Activated naive CD4-positive, alpha-beta T cell treated with anti-CD3 and anti-CD28 coated beads for 36 hours (primary cell): ENCODE data around the gene GPRC6A. TPM values are rescaled to one million over a fixed set of nuclear protein-coding genes. Genes with fewer than 3 reads are reported as not detected.

Source experiments
- CTCF ChIA-PET: fragments of 350-600 bp; sonication (Branson Sonifier 250); formaldehyde crosslinking; loops from one replicate; lab custom pipeline; 2021; ENCODE audit warnings: antibody characterized with exemption; lab: Charles Lee
- DNase-seq: peaks from one replicate; pipeline ENCODE4 v3.0.0-alpha.2; 2020
- H3K27ac Mint-ChIP-seq: one replicate; pipeline ENCODE4 v1.8.0; 2021; ENCODE audit warnings: mild to moderate bottlenecking, mixed read lengths
- H3K27me3 Mint-ChIP-seq: one replicate; pipeline ENCODE4 v1.8.0; 2021; ENCODE audit warnings: low read depth, mixed read lengths
- H3K36me3 Mint-ChIP-seq: one replicate; pipeline ENCODE4 v1.8.0; 2021; ENCODE audit warnings: low read depth, mixed read lengths
- H3K4me1 Mint-ChIP-seq: one replicate; pipeline ENCODE4 v1.8.0; 2021; ENCODE audit warnings: low read depth, mixed read lengths
- H3K4me3 Mint-ChIP-seq: one replicate; pipeline ENCODE4 v1.8.0; 2021; ENCODE audit warnings: mild to moderate bottlenecking, moderate library complexity, mixed read lengths
- H3K9me3 Mint-ChIP-seq: one replicate; pipeline ENCODE4 v1.8.0; 2021; ENCODE audit warnings: mixed read lengths
- intact Hi-C: fragments of 100-400 bp; cut with micrococcal nuclease; formaldehyde crosslinking; loops from one replicate; pipeline ENCODE4 v1.15.1; 2023
- total RNA-seq, 2 experiments: library from RNA; stranded (reverse); gene quantifications; one replicate each; pipeline ENCODE4 v1.2.3, GENCODE V29; 2021

GPRC6A gene
- total RNA-seq, 2 experiments from 2014 or later: not detected

DNA sequence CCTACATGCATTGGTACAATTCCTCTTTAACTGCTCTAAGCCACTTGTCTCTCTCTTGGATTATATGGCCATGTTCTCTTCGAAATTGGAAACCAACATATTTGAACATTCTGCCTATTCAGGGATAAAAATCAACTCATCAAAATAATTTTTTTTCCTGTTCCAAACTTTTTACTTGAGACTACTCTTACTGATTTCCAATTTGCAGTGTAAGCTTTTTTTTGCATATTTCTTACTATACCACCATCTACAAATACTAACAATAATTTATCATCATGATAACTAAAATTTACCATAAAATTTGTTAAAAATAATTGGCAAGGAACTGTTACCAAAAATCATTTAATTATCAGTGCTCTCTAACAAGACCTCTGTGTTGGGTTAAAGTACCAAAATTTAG is 56.4 kb downstream of the GPRC6A start:
- intact Hi-C loops: loop anchor here (5.0 kb wide), 1 partner anchor 155 kb away; the partner anchor contains the start of gene RSPH4A
- no peaks in the 10 kb centered on the region for H3K36me3 Mint-ChIP-seq
- no peaks in the 10 kb centered on the region for H3K9me3 Mint-ChIP-seq
- CTCF ChIA-PET: no interaction called here
- no peak overlapping the region for H3K4me3 Mint-ChIP-seq
- H3K4me1 Mint-ChIP-seq: no peaks in the 10 kb centered on the region
- H3K27ac Mint-ChIP-seq: no peak overlapping the region
- H3K27me3 Mint-ChIP-seq: peaks cover 12% of the 10 kb centered on the region
- DNase-seq: no peak

DNA sequence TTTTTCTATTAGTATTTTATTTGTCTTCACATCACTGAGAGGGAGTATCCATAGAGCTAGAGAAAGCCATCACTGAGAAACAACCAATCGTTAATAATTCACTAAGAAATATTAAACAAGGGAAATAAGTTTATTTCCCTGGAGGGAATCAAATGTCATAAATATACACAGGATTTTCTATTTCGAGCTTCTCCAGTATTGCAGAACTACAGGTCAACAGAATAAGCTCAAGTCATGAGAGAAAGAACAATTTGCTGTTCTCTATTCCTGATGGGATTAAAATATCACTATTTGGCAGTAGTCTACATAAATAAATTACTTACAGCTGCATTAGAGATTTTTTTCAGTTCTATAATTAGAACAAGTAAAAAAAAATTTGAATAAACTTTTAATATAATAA is 61.2 kb downstream of the GPRC6A start:
- Mint-ChIP-seq H3K27ac (no peak overlapping the region), H3K27me3 (peaks cover 39% of the 10 kb centered on the region), H3K4me1 (peaks cover 10% of the 10 kb centered on the region), H3K9me3 (no peaks in the 10 kb centered on the region), H3K4me3 (no peak overlapping the region), H3K36me3 (no peaks in the 10 kb centered on the region)
- DNase-seq: no peak
- CTCF ChIA-PET: interaction anchor here (0.8 to 1.2 kb wide), 2 partner anchors 43 to 406 kb away, joined by 3 read pairs; no protein-coding TSS in a partner anchor
- intact Hi-C loops: loop anchor here (5.0 kb wide), 1 partner anchor 500 kb away; the partner anchor contains the start of gene VGLL2

DNA sequence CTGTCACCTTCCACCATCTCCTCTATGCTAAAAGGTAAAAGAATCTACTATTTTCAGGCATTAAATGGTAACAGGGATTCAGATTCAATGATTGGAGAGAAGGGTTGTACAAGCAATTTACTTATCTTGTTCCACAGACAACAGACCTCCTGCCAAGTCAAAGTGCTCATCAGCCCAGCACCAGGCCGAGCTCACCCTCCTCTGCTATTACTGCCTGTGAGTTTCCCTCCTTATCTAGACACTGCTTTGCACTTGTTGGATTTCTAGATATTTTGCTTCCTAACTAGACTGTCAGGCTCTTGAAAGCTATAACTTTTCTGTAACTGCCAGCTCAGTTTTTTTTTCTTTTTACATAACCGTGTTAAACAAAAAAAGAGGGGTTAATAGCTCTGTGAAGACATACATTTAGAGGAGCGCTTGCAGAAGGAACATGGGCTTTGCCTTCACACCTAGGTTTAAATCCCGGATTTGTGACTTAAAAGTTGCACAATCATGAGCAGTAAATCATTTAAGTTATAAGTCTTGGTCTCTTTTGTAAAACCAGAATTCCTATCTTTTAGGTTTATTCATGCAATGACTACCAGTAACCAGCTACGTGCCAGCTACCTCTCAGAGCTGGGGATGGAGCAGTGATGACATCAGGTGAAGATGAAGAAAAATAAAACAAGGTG is 62.2 kb downstream of the GPRC6A start:
- DNase-seq: no peak
- CTCF ChIA-PET: interaction anchor here (0.7 kb wide), 1 partner anchor 208 kb away, joined by 3 read pairs; no protein-coding TSS in a partner anchor
- Mint-ChIP-seq H3K36me3 (no peaks in the 10 kb centered on the region), H3K27me3 (peaks cover 35% of the 10 kb centered on the region), H3K4me1 (peaks cover 10% of the 10 kb centered on the region), H3K9me3 (no peaks in the 10 kb centered on the region), H3K27ac (no peak overlapping the region), H3K4me3 (no peak overlapping the region)
- intact Hi-C loops: loop anchor here (5.0 kb wide), 1 partner anchor 501 kb away; the partner anchor contains the start of gene VGLL2

DNA sequence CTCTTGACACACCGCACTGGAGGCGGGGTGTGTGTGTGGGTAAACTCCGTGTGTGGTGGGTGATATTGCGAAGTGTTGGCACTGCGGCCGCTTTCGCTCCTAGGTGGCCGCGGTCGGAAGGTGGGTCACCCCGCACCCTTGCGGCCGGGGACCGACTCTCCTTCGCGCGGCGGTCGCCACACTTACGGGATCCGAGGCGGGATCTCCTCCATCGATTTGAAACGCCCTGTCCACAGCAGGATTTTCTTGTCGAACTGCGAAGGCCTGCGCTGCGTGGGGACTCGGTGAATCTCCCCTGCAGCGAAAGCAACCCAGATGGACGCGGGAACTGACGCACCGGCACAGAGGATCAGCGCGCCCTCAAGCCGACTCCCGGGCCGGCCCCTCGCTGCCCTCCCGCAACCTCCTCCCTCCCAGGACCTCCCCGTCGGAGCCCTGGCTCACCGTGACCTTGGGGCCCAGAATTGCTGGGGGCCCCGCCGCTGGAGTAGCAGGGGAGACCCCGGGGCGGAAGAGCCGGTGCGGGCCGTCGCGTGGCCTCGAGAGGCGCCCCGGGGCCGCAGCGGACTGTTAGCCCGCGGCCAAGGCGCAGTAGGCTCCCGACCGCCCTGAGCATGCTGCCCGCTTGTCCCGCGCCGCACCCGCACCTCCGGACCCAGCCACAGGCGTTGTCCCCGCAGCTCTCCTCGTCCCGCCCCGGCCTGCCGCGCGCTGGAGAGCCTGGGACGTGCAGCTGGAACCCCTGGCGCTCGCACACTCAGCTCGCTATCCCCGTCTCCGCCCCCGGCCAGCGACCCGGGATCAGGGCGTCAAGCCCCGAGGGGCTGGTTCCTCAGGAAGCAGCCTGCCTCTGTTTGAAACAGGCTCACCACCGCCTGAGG is 63.7 kb downstream of the GPRC6A start, which contains the start of gene FAM162B:
FAM162B (minus strand) TSS at position 759 of the 881 bp plus-strand sequence; CDS start at position 616, 143 bp downstream.
- intact Hi-C loops: loop anchor here (5.0 kb wide), 1 partner anchor 502 kb away; the partner anchor contains the start of gene VGLL2
- DNase-seq: peak; percentile 14
- Mint-ChIP-seq H3K27ac (no peak within 1 kb of the TSS), H3K4me1 (peaks cover 10% of the 10 kb centered on the region), H3K4me3 (peak within 1 kb of the TSS; percentile 61), H3K9me3 (no peaks in the 10 kb centered on the region), H3K36me3 (no peaks in the 10 kb centered on the region), H3K27me3 (peaks cover 35% of the 10 kb centered on the region)
- CTCF ChIA-PET: interaction anchor here (0.7 kb wide), 1 partner anchor 210 kb away, joined by 3 read pairs; no protein-coding TSS in a partner anchor

DNA sequence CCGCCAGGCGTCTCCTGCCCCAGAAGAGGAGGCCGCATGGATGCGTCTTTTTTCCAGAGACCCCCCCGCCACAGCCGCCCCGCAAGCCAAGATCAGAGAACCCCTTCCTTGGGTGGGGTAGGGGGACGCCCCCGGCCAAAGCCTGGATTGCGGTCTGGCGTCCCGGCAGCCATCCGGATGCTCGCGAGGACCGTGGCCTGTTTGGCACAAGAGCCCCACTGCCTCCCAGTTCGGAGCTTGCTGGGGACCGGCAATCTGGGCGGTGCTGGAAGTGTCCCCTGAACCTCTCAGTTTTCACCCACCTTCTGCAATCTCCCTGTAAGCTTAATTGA is 64.3 kb downstream of the GPRC6A start:
- Mint-ChIP-seq H3K4me1 (peaks cover 10% of the 10 kb centered on the region), H3K27me3 (peaks cover 40% of the 10 kb centered on the region), H3K9me3 (no peaks in the 10 kb centered on the region), H3K36me3 (no peaks in the 10 kb centered on the region), H3K4me3 (peak overlapping the region; percentile 52), H3K27ac (no peak overlapping the region)
- no peak for DNase-seq
- CTCF ChIA-PET: no interaction called here
- intact Hi-C loops: no loop called here

DNA sequence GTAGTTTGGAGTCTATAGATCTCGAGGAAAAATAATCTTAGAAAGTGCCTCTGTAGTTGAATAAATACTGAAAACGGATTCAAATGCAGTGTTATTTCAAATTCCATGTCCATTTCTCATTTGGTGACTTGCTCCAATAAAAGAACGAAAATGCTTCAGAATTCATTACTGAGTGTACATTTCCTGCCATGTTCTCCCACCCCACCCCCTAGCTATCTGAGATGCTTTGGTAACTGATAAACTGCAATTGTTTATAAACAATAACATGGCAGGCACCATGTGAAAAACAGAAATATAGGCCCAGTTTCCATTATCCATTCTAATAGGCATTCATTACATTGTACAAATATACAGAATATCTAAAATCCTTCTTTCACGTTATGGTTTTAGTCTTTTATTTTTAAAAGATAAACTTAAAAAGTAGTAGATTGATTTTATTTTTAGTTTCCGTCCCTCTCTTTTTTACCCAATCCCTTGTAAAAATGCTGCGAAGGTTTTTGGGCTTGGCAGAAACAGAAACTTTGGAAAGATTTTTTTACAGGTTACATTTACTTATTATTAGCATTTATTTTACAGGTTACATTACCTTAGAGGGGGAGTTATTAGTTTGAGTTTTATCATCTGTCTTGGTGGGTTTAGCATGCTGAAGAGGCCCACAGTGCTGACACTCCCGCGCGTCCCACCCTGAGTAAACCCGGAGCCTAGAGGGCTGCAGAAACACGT is 64.8 kb downstream of the GPRC6A start:
- H3K4me1 Mint-ChIP-seq: peaks cover 10% of the 10 kb centered on the region
- CTCF ChIA-PET: no interaction called here
- peaks cover 39% of the 10 kb centered on the region for H3K27me3 Mint-ChIP-seq
- no peak overlapping the region for H3K4me3 Mint-ChIP-seq
- H3K36me3 Mint-ChIP-seq: no peaks in the 10 kb centered on the region
- H3K9me3 Mint-ChIP-seq: no peaks in the 10 kb centered on the region
- DNase-seq: no peak
- intact Hi-C loops: no loop called here
- no peak overlapping the region for H3K27ac Mint-ChIP-seq

DNA sequence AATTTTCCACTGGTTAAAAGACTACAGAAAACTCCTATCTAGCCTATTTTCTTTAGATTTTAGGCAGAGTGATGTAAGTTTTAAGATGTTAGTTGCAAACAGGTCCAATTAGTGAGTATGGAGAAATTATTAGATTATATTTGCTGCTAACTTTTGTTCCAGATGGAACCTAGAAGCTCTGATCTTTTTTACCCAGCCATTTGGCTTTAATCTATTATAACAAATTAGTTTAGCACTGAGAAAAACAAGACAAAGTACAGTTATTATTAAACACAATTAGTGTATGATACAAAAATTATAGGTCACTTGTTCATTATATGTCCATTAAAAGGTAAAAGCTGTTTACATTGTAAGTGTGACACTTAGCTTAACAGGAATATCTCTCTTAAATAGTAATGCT is 65.8 kb downstream of the GPRC6A start:
- CTCF ChIA-PET: no interaction called here
- H3K9me3 Mint-ChIP-seq: no peaks in the 10 kb centered on the region
- no peak overlapping the region for H3K4me3 Mint-ChIP-seq
- intact Hi-C loops: no loop called here
- no peaks in the 10 kb centered on the region for H3K36me3 Mint-ChIP-seq
- H3K4me1 Mint-ChIP-seq: peaks cover 10% of the 10 kb centered on the region
- no peak for DNase-seq
- no peak overlapping the region for H3K27ac Mint-ChIP-seq
- H3K27me3 Mint-ChIP-seq: peaks cover 35% of the 10 kb centered on the region

DNA sequence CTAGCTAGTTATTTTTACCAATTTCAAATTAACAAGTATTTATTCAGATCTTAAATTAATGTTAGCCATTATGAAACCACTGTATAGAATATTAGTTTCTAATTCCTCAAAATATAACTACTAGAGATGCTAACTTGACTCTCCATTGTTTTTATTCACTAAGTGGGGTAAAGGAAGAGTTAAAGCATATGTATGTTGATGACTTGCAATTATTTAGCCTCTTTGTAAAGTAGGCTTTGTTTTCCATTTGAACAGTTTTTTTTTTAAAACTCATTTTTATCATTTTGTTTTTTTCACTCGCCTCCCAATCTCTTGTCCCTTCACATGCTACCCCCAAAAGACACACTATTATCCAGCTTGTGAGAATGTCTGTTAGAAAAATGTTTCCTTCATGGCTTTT is 66.6 kb downstream of the GPRC6A start:
- CTCF ChIA-PET: no interaction called here
- Mint-ChIP-seq H3K36me3 (no peaks in the 10 kb centered on the region), H3K4me3 (no peak overlapping the region), H3K27ac (no peak overlapping the region), H3K4me1 (peaks cover 10% of the 10 kb centered on the region), H3K9me3 (no peaks in the 10 kb centered on the region), H3K27me3 (peaks cover 32% of the 10 kb centered on the region)
- no peak for DNase-seq
- intact Hi-C loops: no loop called here

DNA sequence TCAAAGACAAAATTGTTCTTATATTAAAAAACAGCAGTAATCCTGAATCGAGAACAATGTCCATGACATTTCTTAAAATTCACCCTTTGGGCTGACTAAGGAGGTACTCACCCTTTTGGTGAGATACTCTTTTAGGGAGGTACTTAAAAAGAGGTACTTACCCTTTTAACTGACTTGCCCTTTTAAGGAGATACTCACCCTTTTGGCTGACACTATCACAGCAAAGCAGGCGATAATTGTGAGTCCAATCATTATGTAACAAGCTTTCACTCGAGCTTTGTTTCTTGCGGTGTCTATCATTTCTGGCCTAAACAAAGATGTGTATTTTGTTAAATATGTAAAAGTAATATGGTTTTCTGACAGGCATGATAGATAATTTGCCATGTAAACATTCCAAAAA is 67.1 kb downstream of the GPRC6A start:
- Mint-ChIP-seq H3K27ac (no peak overlapping the region), H3K4me1 (peaks cover 10% of the 10 kb centered on the region), H3K9me3 (no peaks in the 10 kb centered on the region), H3K36me3 (no peaks in the 10 kb centered on the region), H3K4me3 (no peak overlapping the region), H3K27me3 (peaks cover 30% of the 10 kb centered on the region)
- intact Hi-C loops: no loop called here
- DNase-seq: no peak
- CTCF ChIA-PET: no interaction called here

DNA sequence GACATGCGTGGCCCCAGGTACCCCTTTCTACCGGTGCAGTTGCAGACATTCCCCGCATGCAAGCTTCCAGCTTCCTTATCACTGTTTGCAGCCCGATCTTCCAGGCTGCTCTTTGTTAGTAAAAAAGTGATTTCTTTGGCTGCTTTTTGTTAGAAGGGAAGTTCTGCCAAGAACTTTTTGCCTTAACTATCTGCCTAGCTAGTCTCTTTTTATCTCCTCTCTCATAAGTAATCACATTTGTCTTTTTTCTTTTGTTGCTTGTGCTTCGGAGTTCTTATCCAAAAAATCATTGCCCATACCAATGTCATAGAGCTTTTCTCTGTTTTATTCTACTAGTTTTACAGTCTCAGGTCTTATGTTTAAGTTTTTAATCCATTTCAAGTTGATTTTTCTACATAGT is 83.7 kb downstream of the GPRC6A start:
- peaks cover 18% of the 10 kb centered on the region for H3K9me3 Mint-ChIP-seq

More for the DNA sequence above, 83.7 kb downstream of the GPRC6A start:
- intact Hi-C loops: no loop called here
- Mint-ChIP-seq H3K4me1 (no peaks in the 10 kb centered on the region), H3K27me3 (no peaks in the 10 kb centered on the region), H3K36me3 (peaks cover 2% of the 10 kb centered on the region), H3K4me3 (no peak overlapping the region), H3K27ac (no peak overlapping the region)
- CTCF ChIA-PET: no interaction called here
- no peak for DNase-seq
